Right renal cortex interstitium (tissue), 3 donors: ENCODE results near the gene POU2F3. TPM values are rescaled to one million over a fixed set of nuclear protein-coding genes. Genes with fewer than 3 reads are reported as not detected.

Experiments
- polyA plus RNA-seq, 3 donors: library from polyadenylated mRNA; unstranded; fragments of 120-200 nt; gene quantifications; one replicate each; pipeline ENCODE4 v1.2.1, GENCODE V29; 2013; ENCODE audit not compliant: insufficient read length in 3 of 3

The POU2F3 gene
- polyA plus RNA-seq, 3 donors = 0.35 to 1.2 (median 0.75) TPM

Other genes starting within 250 kb of the POU2F3 start
- 1 to 10 TPM in 2 of 3 donors, under 1 TPM in 1; 0.98 to 1.5 (median 1.0) TPM for gene TRIM29, start 102.0 kb upstream of the POU2F3 start, polyA plus RNA-seq
- gene OAF, start 29.1 kb upstream of the POU2F3 start, polyA plus RNA-seq = 10 to 100 TPM; 27.4 to 33.5 (median 30.0) TPM
- 10 to 100 TPM; 11.0 to 12.5 (median 11.6) TPM for gene TLCD5, start 85.2 kb downstream of the POU2F3 start, polyA plus RNA-seq
- gene ARHGEF12, start 96.3 kb downstream of the POU2F3 start, polyA plus RNA-seq = 100 to 1,000 TPM; 128 to 141 (median 128) TPM